Anterior cingulate cortex (tissue), 58 donors: ENCODE results near the gene ALLC.
"Not testable (repeated sequence)": the region's sequence is repeated elsewhere in the genome, so short reads cannot be mapped to it uniquely, and the experiment has no call there.

ENCODE experiments used
- DNase-seq, 58 donors: peaks; one replicate each; lab custom pipeline; 2025; lab: John Stamatoyannopoulos, UW

ALLC gene

DNA sequence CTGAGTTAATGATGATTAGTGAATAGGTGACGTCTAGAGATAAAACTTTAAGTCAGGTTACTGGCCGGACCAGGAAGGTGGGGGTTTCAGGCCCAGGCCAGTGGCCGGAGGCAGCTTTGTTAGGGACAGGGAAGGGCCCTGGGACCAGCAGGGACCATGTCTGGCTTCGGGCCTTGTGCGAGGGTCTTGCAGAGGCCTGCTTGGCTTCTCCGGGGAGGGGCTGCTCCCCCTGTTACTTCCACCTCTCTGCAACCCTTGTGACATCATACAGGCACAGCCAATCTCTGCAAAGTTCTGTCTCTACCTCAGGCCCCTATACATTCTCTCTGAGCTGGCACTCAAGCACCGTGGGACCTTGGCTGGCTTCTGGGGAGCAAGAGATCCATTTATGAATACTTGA is at the start of gene ALLC:
TSS of gene ALLC (plus strand) at position 320 of the 400 bp plus-strand sequence. CDS start 12,958 bp downstream, outside the sequence.
- DNase-seq, result no peak

GRCh38 chr2:3608373-3609278 is 49.4 kb upstream of the ALLC start:
- DNase-seq, result no peak

DNA sequence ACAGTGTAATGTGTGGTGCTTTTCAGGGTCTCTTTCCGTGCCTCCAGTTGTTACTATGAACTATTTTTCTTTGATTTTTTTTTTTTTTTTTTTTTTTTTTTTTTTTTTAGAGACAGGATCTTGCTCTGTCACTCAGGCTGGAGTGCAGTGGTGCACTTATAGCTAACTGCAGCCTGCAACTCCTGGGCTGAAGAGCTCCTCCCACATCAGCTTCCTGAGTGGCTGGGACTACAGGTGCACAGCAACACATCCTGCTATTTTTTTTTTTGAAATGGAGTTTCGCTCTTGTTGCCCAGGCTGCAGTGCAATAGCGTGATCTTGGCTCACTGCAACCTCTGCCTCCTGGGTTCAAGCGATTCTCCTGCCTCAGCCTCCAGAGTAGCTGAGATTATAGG is 48.7 kb upstream of the ALLC start:
- DNase-seq, result not testable (repeated sequence)

GRCh38 chr2:3610415-3610814 is 47.6 kb upstream of the ALLC start:
- no peak for DNase-seq

- DNase-seq, result no peak
These were observed 47.0 kb upstream of the ALLC start for GRCh38 chr2:3610881-3611505.

DNA sequence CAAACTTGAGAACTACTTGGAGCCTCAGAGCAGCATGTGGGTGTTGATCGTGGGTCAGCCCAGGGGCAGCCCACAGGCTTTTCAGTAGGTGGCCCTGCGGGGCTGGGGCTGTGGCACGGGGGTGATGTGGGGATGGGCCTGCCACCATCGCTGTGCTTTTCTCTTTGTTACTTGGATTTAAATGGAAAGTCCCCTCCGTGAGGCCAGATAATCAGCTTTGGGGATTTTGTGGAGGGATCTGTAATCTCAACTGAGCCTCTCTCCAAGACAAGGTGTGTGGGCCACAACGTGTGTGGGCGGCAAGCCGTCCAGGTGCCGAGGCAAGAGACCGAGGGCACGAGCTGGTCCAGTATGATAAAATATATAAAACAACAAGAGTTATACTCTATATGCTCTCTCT is 46.4 kb upstream of the ALLC start:
- DNase-seq, result no peak

- no peak for DNase-seq
These were observed 45.1 kb upstream of the ALLC start for GRCh38 chr2:3612639-3613523.

- DNase-seq, result no peak
These were observed 44.5 kb upstream of the ALLC start for GRCh38 chr2:3613524-3613905.

DNA sequence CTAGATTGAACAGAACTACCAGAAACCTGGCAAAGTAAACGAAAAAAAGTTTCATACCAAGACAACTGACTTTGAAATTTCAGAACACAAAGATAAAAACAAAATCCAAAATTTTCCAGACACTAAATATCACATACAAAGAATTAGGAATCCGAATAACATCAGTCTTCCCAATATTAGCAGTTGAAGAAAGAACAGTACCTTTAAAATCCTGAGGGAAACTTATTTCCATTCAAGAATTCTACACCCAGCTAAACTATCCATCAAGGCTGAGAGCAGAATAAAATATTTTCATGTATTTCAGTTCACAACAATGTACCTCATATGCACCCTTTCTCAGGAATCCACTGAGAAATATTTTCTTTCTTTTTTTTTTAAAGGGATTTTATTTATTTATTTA is 43.3 kb upstream of the ALLC start:
- DNase-seq, result not testable (repeated sequence)

- not testable (repeated sequence) for DNase-seq
These were observed 42.3 kb upstream of the ALLC start for GRCh38 chr2:3615541-3616200.

- not testable (repeated sequence) for DNase-seq
These were observed 41.4 kb upstream of the ALLC start for GRCh38 chr2:3616435-3617197.

- no peak for DNase-seq
These were observed 40.7 kb upstream of the ALLC start for GRCh38 chr2:3617198-3617890.

DNA sequence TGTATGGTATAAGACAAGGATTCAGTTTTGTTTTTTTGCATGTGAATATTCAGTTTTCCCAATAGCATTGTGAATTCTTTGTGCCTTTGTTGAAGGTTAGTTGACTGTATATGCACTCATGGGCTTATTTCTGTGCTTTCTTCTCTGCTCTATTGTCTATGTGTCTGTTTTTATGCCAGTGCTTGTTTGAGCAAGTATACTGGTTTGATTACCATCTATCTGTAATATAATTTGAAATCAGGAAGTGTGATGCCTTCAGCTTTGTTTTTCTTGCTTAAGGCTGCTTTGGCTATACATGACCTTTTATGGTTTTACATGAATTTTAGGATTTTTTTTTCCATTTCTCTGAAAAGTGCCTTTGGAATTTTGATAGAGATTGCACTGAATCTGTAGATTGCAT is 39.6 kb upstream of the ALLC start:
- no peak for DNase-seq

GRCh38 chr2:3619033-3619432 is 39.0 kb upstream of the ALLC start:
- no peak for DNase-seq

- DNase-seq, result not testable (repeated sequence)
These were observed 38.3 kb upstream of the ALLC start for GRCh38 chr2:3619661-3620060.

DNA sequence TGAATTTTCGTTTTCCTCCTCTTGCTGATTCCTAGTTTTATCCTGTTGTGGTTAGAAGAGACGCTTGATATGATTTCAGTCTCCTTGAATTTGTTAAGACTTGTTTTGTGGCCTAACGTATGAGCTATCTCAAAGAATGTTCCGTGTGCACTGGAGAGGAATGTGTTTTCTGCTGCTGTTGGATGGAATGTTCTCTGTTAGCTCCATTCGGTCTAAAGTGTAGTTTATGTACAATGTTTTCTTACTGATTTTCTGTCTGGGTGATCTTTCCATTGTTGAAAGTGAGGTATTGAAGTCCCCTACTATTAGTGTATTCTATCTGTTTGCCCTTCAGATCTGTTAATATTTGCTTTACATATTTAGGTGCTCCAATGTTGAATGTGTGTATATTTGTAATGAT is 37.2 kb upstream of the ALLC start:
- no peak for DNase-seq

DNA sequence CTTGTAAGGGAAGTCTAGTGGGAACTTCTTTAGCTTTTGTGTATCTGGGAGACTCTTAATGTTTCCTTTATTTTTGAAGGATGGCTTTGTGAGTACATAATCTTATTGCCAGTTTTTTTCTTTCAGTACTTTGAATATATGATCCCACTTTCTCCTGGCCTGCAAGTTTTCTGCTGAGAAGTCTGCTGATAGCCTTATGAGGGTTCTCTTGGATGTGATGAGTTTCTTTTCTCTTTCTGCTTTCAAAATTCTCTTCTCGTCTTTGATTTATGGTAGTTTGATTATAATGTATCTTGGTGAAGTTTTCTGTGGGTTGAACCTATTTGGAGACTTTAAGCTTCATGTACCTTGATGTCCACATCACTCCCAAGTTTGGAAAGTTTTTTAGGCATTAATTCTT is 35.0 kb upstream of the ALLC start:
- no peak for DNase-seq

DNA sequence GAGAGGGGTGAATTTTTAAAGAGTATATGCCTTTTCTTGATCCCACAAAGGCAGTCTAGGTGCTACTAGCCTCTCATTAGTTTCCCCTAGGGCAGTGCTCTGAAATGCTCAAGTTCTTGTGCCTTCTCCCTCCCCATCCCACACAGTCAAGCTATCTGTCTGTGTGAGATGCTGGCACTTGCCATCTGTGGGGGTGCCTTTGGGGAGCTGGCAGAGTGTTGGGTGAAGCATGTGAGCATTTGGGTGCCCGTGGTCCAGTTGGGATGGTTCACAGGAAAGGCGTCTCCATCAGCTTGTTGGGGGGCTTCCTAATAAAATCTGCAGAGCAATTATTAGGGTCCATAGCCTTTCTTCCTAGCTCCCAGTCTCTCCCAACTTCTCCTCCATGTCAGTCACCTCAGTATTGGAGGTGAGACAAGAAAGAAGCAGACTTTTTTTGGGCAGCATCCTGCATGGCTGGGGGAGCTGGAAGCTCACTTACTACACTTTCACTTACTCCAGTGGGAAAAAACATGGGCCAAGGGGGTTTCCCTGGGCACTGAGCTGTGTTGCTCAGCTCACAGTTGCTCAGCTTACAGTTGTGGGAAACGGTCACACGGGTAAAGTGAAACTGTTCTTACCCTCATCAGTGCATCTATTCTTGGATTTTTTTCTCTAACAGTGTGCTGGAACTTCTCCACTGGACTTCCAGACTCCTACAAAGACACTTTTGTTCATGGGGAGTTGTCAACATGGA is 33.8 kb upstream of the ALLC start:
- no peak for DNase-seq
